Measurements from ENCODE around the gene ADCY2.

Gene ADCY2

DNA sequence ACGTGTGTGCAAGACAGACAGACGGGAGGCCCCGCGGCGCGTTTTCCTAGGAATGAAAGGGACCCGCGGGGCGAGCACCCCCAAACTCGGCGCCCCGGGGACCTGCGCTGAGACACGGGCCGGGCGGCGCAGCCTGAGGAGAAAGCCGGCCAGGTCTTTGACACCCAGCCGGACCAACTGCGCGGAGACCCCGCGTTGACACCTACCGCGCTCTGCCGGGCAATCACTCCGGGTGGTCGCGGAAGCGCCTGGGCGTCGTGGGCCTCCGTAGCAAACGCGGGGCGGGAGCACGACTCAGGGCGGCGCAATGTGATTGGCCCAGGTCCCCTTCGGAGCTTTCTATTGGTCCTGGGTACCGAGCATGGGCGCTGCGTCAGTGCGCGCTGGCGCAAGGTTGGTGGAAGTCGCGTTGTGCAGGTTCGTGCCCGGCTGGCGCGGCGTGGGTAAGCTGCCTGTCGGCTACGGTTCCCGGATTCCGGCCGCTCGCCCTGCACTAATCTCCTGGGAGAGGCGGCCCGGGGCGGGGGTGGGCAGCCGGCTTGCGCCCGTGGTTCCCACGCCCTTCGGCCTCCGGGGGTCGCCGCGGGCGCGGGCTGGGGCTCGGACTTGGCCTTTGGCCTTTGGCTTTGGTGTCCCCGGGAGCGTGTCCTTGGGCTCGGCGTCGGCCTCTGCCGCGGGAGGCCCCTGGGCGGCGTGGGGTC, 473.0 kb downstream of the ADCY2 start, which contains the start of the genes FASTKD3 and MTRR:
FASTKD3 (minus strand) TSS at position 259 of the 701 bp plus-strand sequence. CDS start 948 bp downstream, outside the sequence.
MTRR (plus strand) TSS at position 376 of the 701 bp plus-strand sequence. CDS start 1,647 bp downstream, outside the sequence.
- H3K27ac Mint-ChIP-seq, result peak within 1 kb of the TSS; percentile 72

DNA sequence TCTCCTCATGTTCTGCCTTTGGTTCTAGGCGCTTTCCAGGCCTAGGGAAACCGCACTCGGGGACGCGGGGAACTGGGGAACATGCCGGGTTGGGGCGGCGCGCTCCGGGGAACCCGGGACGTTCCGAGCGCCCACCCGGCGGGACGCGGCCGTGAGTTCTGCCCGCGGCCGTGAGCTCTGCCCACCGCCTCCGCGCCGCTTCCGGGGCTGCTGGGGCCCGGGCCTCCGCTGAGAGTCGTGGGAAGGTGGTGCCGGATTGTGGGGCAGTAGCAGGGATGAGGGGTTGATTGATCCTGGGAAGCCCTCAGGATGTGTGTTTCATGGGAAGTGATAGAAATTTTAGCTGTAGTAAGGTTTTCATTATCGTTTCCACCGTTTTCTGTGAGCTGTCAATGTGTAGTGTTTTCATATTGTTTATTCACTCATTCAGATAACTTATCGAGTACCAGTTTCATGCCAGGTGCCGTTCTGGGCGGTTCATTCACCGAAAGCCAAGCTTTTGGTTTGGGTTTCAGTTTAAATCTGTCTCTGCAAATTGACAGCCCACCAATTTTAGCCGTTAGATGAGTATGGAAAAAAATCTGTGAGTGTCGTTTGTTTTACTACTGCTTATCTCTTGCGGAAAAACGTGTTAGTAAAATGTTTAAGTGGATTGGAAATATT, 473.7 kb downstream of the ADCY2 start:
- Mint-ChIP-seq H3K9me3 (no peaks in the 10 kb centered on the region), H3K4me1 (peaks cover 58% of the 10 kb centered on the region), H3K36me3 (peaks cover 20% of the 10 kb centered on the region), H3K4me3 (peak overlapping the region; percentile 92), H3K27me3 (no peaks in the 10 kb centered on the region), H3K27ac (peak overlapping the region; percentile 72)
- ATAC-seq, result peak; percentile 61

More for the DNA sequence above, 473.0 kb downstream of the ADCY2 start, which contains the start of the genes FASTKD3 and MTRR:
- Mint-ChIP-seq H3K27me3 (no peaks in the 10 kb centered on the region), H3K36me3 (peaks cover 18% of the 10 kb centered on the region), H3K4me3 (peak within 1 kb of the TSS; percentile 92), H3K4me1 (peaks cover 56% of the 10 kb centered on the region), H3K9me3 (no peaks in the 10 kb centered on the region)
- peak; percentile 100 for ATAC-seq

DNA sequence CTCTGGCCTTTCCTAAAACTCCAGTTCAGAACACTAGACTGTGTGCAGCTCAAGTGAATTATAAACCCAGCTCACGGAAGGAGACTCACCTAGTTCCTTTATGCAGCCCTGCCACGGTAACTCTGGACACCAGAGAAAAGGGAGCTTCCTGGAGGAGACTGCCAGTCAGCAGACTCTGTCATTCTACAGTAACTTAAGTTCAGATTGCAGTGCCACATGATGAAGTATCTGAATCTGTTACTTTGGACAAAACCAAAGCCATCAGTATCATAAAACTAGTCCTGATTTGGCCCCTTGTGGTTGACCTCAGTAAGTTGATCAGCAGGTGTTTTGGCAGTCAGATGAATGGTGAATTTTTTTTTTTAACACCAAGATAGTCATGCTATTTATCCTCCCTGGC, 475.7 kb downstream of the ADCY2 start:
- Mint-ChIP-seq H3K27me3 (no peaks in the 10 kb centered on the region), H3K4me1 (peaks cover 57% of the 10 kb centered on the region), H3K27ac (no peak overlapping the region), H3K9me3 (no peaks in the 10 kb centered on the region), H3K4me3 (no peak overlapping the region), H3K36me3 (peaks cover 26% of the 10 kb centered on the region)
- ATAC-seq, result no peak

DNA sequence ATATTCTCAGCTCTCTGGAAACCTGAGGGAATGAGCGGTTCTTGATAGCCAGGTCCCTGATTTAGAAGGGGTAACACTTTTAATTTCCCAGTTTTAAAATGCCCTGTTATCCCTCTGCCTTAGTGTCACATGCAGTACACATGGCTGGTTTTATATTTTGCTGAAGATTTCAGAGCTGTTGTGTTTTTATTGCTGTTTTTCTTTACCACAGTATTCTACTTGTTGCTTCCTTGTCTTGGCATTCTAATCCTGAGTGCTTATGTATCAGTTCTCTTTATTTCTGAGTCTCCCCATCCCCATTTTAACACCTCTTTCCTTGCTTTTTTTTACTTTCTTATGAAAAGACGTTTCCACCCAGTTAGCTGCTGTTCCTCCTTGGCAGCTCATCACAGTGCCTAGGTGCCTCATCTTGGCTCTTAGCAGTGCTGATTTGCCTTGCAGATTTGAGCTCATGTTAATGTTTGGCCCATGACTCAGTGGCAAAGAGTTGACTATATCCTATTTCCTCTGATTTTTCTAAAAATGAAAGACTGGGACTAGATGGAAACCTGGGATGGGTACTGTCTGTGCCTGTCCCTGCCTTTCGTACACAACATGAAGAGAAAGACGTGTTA, 476.7 kb downstream of the ADCY2 start:
- peaks cover 35% of the 10 kb centered on the region for H3K36me3 Mint-ChIP-seq

DNA sequence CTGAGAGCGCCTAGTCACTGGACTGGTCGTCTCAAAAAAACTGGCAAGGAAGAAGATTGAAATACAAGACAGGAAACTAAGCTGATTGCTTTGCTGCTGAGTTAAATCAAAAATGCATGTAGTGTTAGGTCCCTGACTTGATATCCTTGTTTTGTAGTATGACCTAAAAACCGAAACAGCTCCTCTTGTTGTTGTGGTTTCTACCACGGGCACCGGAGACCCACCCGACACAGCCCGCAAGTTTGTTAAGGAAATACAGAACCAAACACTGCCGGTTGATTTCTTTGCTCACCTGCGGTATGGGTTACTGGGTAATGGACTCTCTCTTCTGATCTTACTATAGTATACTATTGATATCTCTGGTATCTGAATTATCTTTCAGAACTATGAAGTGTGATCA, 477.3 kb downstream of the ADCY2 start:
- peak overlapping the region; percentile 72 for H3K27ac Mint-ChIP-seq
- no peaks in the 10 kb centered on the region for H3K9me3 Mint-ChIP-seq
- peaks cover 61% of the 10 kb centered on the region for H3K4me1 Mint-ChIP-seq
- ATAC-seq, result no peak
- peak overlapping the region; percentile 29 for H3K4me3 Mint-ChIP-seq
- H3K27me3 Mint-ChIP-seq, result no peaks in the 10 kb centered on the region
- H3K36me3 Mint-ChIP-seq, result peaks cover 41% of the 10 kb centered on the region

More for the DNA sequence above, 476.7 kb downstream of the ADCY2 start:
- H3K4me3 Mint-ChIP-seq, result peak overlapping the region; percentile 2
- H3K9me3 Mint-ChIP-seq, result no peaks in the 10 kb centered on the region
- peak overlapping the region; percentile 72 for H3K27ac Mint-ChIP-seq
- no peaks in the 10 kb centered on the region for H3K27me3 Mint-ChIP-seq
- ATAC-seq, result no peak
- H3K4me1 Mint-ChIP-seq, result peaks cover 59% of the 10 kb centered on the region

DNA sequence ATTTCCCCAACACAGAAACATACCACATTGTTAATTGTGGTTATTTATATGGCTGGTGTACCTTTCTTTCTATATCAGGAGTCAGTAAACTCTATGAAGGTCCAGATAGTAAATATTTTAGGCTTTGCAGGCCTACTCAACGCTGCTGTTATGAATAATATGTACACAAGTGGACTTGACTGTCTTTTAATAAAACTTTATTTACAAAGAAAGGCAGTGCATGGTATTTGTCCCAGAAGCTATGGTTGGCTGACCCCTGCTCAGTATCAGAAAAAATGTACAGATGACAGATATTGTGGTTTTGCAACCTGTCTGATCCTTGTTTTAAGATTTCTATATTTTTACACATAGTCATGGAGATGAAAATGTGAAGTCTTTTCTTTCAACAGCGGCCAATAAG, 478.7 kb downstream of the ADCY2 start:
- Mint-ChIP-seq H3K4me3 (no peak overlapping the region), H3K9me3 (no peaks in the 10 kb centered on the region), H3K27me3 (no peaks in the 10 kb centered on the region), H3K36me3 (peaks cover 47% of the 10 kb centered on the region), H3K4me1 (peaks cover 65% of the 10 kb centered on the region), H3K27ac (no peak overlapping the region)
- no peak for ATAC-seq

DNA sequence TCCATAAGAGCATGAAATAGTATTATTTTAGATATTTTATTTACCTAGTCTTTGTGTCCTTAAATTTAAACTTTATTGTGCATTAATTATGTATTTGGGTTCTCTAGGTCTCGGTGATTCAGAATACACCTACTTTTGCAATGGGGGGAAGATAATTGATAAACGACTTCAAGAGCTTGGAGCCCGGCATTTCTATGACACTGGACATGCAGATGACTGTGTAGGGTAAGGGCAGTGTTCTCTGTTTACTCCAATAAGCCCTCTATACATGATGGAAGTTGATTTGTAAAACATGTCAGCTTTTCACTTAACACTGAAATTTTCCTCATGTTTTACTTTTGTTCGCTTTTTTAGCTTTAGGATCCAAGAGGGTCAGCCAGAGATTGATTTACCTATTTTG, 479.2 kb downstream of the ADCY2 start:
- no peaks in the 10 kb centered on the region for H3K9me3 Mint-ChIP-seq
- no peaks in the 10 kb centered on the region for H3K27me3 Mint-ChIP-seq
- H3K4me1 Mint-ChIP-seq, result peaks cover 60% of the 10 kb centered on the region
- no peak for ATAC-seq
- H3K4me3 Mint-ChIP-seq, result no peak overlapping the region
- peaks cover 47% of the 10 kb centered on the region for H3K36me3 Mint-ChIP-seq
- no peak overlapping the region for H3K27ac Mint-ChIP-seq

DNA sequence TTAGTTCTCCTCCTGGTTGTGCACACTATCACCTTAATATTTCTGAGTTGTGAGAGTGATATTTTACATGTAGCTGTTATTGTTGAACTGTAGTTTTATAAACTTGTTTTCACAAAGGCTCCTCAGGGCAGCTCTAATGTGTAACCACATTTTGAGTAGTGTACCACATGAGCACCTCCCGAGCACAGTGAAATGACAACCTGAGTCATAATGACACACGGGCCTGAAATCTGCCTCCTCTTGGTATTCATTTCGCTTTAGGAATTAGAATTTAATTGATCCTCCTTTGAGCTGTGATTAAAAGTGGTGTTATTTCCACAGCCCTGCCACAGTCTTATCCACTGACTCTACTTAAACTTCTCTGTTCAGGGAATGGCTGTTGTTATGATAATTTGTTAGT, 480.9 kb downstream of the ADCY2 start:
- H3K36me3 Mint-ChIP-seq, result peaks cover 63% of the 10 kb centered on the region

DNA sequence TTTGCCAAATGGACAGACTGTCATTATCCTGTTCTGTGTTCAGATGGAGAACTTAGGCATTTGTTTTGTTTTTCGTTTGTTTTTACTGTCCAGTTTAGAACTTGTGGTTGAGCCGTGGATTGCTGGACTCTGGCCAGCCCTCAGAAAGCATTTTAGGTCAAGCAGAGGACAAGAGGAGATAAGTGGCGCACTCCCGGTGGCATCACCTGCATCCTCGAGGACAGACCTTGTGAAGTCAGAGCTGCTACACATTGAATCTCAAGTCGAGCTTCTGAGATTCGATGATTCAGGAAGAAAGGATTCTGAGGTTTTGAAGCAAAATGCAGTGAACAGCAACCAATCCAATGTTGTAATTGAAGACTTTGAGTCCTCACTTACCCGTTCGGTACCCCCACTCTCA, 481.9 kb downstream of the ADCY2 start:
- Mint-ChIP-seq H3K27ac (no peak overlapping the region), H3K4me1 (peaks cover 35% of the 10 kb centered on the region), H3K4me3 (no peak overlapping the region), H3K27me3 (no peaks in the 10 kb centered on the region), H3K36me3 (peaks cover 64% of the 10 kb centered on the region), H3K9me3 (no peaks in the 10 kb centered on the region)
- no peak for ATAC-seq

More for the DNA sequence above, 480.9 kb downstream of the ADCY2 start:
- no peak overlapping the region for H3K4me3 Mint-ChIP-seq
- no peak overlapping the region for H3K27ac Mint-ChIP-seq
- ATAC-seq, result no peak
- no peaks in the 10 kb centered on the region for H3K27me3 Mint-ChIP-seq
- H3K9me3 Mint-ChIP-seq, result no peaks in the 10 kb centered on the region
- peaks cover 43% of the 10 kb centered on the region for H3K4me1 Mint-ChIP-seq

DNA sequence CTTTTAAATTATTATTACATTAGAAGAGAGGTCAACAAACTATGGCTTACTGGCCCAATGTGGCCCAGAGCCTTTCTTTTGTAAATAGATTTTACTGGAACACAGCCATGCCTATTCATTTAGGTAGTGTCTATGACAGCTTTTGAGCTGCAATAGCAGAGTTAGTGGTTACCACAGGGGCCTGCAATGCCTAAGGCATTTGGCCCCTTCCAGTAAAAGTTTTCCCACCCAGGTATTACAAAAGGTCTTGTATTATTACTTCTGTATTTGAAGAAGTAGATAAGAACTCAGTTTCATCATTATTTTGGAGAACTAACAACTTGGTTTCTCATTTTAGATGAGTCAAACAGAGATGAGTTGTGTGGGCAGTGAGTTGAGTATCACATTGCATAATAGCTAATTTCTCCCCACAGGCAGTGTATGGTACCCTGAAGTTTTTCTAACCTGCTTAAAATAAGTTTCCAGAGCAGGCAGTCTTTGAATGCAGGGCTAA, 482.5 kb downstream of the ADCY2 start:
- H3K4me3 Mint-ChIP-seq, result no peak overlapping the region
- no peaks in the 10 kb centered on the region for H3K27me3 Mint-ChIP-seq
- H3K9me3 Mint-ChIP-seq, result no peaks in the 10 kb centered on the region
- H3K36me3 Mint-ChIP-seq, result peaks cover 67% of the 10 kb centered on the region
- H3K4me1 Mint-ChIP-seq, result peaks cover 30% of the 10 kb centered on the region
- H3K27ac Mint-ChIP-seq, result no peak overlapping the region
- ATAC-seq, result peak; percentile 89
